Stimulated activated CD4-positive, alpha-beta T cell treated with anti-CD3 and anti-CD28 coated beads, Interleukin-15, amount 100 ng/mL, for 24 hours (primary cell): ENCODE data around the gene RCCD1.
"Not testable (repeated sequence)": the region's sequence is repeated elsewhere in the genome, so short reads cannot be mapped to it uniquely, and the experiment has no call there.

Experiments used
- DNase-seq: peaks from one replicate; pipeline ENCODE4 v3.0.0-alpha.2; 2020

The RCCD1 gene

GRCh38 chr15:90918835-90919234, 35.8 kb upstream of the RCCD1 start:
- DNase-seq = no peak

DNA sequence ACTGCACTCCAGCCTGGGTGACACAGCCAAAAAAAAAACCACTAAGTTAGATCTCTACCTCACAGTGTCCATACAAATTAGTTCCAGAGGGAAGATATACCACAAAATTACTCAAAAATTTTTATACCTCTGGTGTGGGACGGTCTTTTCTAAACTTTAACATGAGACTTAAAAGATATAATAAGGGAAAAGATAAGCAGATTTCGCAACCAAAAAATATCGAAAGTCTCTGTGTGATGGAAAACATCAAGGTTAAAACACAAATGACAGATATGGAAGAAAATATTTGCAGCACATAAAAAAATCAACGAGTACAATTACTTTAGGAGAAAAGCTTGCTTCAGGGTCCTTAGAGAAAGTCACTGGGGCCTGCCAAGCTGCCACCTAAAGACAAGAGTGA, 32.8 kb upstream of the RCCD1 start:
- no peak for DNase-seq

- peak; percentile 52 for DNase-seq
Measured at GRCh38 chr15:90922712-90923322, 31.9 kb upstream of the RCCD1 start.

- DNase-seq = peak; percentile 36
Measured at GRCh38 chr15:90924375-90924774, 30.3 kb upstream of the RCCD1 start.

- DNase-seq = not testable (repeated sequence)
Measured at GRCh38 chr15:90926766-90927165, 27.9 kb upstream of the RCCD1 start.

DNA sequence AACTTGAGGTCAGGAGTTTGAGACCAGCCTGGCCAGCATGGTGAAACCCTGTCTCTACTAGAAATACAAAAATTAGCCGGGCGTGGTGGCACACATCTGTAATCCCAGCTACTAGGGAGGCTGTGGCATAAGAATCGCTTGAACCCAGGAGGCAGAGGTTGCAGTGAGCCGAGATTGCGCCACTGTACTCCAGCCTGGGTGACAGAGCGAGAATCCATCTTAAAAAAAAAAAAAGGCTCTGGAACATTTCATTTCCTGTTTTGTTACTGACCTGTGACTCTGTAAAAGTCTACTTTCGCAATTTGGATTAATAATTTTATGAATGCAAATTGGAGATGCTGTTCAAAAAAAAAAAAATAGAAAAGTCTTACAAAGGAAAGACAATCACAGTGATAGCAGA, 26.6 kb upstream of the RCCD1 start:
- not testable (repeated sequence) for DNase-seq

DNA sequence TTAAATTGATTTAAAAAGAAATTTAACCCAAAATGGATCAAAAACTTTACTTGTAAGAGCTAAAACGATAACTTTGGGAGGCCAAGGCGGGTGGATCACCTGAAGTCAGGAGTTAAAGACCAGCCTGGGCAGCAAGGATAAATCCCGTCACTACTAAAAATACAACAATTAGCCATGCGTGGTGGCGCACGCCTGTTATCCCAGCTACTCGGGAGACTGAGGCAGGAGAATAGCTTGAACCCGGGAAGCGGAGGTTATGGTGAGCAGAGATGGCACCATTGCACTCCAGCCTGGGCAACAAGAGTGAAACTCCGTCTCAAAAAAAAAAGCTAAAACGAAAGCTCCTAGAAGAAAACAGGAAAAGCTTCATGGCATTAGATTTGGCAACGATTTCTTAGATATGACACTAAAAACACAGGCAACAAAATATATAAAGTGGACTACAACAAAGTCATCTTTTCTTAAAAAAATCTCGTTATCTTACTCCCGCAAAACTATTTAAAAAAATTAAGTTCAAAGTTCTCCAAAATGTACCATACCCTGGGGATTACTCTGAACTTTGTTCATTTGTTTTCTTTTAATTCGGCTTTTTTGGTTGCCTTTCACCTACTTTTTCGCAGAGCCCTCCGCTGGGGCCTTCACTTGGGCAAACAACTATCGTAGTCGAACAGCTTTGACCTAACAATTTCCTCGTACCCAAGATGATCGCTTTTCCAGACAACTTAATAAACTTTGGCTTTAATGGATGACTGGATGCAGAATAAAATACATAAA, 25.3 kb upstream of the RCCD1 start:
- no peak for DNase-seq

DNA sequence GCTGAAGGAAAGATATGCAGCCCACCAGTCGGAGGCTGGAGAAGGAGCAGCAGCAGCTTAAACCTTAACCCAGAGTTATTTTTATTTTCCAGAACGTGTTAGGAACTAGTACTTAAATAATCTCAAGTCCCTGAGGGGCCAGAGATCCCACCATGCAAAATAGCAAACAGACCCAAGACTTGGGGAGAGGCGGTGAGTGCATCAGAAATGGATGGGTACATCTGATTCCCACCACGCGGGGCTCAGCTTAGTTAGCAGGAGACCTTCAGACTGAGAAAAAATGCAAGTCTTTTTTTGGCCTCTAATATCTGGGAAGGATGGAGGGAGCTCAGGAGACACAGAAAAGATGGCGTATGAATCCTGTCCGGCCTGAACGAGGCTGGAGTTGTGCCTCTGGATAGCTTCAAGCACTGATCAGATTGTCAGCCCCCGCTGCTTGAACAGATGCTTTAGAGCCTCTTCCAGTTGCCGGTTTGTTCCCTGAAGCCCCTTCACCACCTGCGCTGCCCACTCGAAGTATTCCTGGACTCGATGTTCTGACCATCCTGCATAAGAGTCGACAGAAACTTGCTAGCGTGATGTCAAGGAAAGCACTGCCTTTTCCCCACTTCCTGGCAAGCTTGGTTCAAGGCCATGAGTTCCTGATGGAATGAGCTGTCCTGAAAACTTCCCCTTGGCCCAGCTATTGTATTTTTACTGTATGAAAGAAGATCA, 23.7 kb upstream of the RCCD1 start:
- peak; percentile 22 for DNase-seq

DNA sequence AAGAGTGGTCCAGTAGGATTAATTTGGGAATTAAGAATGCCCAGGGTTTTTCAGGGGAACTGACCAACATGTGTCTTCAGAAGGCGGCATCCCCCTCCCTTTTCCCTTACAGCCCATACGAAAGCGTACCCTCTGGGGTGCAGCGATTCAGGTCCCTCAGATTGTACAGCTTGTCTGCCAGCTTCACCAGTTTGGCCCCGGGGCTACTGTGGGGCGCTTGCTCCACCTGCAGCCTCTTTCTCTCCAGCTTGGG, 23.2 kb upstream of the RCCD1 start:
- no peak for DNase-seq

GRCh38 chr15:90931828-90932659, 22.6 kb upstream of the RCCD1 start, which contains the start of gene HDDC3:
Gene HDDC3, minus strand, starts transcription at chr15:90932549. Its CDS starts 9 bp downstream, at chr15:90932540.
- DNase-seq = peak; percentile 95

DNA sequence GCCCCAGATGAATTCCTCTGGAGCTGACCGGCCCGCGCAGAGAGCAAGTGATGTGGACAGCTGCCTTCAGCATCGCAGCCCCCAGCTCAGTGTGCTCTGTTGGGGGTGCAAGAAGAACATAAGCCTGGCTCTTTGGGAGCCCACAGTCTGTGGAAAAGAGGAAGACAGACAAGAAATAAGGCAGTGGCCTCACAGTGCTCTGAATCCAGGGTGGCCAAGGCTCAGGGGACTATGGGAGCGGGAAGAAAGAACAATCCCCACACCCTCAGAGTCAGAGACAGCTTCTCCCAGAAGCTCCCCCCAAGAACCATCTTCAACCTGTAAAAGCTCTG, 22.1 kb upstream of the RCCD1 start:
- DNase-seq = no peak

GRCh38 chr15:90933301-90933700, 21.4 kb upstream of the RCCD1 start:
- DNase-seq = no peak

GRCh38 chr15:90934256-90934948, 20.3 kb upstream of the RCCD1 start:
- DNase-seq = peak; percentile 94

DNA sequence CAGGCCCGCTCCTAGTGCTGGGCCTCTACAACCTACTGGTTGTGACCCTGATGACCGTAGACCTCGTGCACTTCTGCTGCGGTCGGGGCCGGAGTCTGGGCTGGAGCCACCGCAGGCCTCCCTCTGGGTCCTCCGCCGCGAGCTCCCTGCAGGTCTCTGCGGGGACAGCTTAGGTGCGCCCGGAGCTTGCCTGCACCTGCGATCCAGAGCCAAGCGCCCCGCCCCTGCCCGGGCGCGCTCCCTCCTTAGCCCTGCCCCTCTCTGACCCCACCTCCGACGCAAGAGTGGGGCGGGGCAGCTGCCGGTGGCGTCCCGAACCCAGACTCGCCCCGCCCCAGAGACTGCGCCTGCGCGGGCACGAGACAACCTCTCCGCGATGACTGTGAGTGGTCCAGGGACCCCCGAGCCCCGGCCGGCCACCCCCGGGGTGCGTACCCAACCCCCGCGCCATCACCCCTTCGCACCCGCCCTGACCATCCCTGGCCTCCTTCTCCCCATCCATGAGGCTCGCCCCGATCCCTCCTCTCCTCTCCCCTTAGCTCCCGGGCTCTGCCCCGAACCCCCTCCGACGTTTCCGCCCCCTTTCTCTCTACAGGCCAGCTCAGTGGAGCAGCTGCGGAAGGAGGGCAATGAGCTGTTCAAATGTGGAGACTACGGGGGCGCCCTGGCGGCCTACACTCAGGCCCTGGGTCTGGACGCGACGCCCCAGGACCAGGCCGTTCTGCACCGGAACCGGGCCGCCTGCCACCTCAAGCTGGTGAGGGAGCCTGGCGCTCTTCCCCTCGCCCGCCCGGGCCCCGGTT, 19.5 kb upstream of the RCCD1 start, which contains the start of gene UNC45A:
TSS of gene UNC45A (plus strand) at position 337 of the 803 bp plus-strand sequence. CDS start at position 377, 40 bp downstream.
- peak; percentile 98 for DNase-seq

GRCh38 chr15:90936823-90937222, 17.9 kb upstream of the RCCD1 start:
- DNase-seq = no peak

GRCh38 chr15:90938261-90938660, 16.4 kb upstream of the RCCD1 start:
- DNase-seq = no peak

- DNase-seq = no peak
Measured at GRCh38 chr15:90939756-90940155, 14.9 kb upstream of the RCCD1 start.

DNA sequence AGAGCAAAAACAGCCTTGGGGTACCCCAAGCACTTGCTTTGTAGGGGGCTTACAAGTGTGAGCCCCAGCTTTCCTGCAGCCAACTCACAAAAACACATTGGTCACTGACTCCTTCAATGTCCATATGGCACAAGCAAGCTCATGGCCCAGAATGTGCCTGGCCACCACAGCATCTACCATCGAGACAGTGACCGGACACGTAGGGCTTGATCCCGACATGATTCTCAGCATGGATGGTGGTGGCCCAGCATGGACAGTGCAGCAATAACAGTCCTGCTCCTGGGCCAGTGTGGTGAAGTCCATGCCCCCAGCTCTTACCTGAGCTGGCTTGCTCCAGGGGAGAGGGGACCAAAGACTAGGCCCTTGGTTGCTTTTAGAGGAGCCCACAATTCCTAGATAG, 13.6 kb upstream of the RCCD1 start:
- DNase-seq = no peak

DNA sequence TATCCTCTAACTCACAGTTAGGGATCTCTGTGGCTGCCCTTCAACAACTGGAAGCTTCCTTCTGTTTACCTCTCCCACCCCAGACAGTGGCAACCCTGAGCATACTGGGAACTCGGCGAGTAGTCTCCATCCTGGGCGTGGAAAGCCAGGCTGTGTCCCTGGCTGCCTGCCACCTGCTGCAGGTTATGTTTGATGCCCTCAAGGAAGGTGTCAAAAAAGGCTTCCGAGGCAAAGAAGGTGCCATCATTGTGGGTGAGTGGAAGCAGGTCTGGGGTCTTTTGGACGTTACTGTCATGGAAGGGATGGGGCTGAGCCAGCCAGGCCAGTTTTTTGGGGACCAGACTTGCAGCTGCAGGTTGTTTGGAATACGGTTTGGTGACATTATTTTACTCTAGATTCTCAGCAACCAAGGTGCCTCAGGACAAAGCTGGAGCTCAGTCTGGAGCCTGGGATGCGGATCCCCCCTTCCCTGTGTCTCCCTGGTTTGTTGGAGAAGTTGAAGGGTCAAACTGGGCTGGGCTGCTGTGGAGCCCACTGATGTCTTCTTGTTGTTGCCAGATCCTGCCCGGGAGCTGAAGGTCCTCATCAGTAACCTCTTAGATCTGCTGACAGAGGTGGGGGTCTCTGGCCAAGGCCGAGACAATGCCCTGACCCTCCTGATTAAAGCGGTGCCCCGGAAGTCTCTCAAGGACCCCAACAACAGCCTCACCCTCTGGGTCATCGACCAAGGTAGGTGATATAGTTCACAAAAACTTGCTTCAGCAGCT, 12.1 kb upstream of the RCCD1 start:
- DNase-seq = no peak

- DNase-seq = no peak
Measured at GRCh38 chr15:90945091-90945490, 9.6 kb upstream of the RCCD1 start.

- DNase-seq = no peak
Measured at GRCh38 chr15:90946538-90946937, 8.1 kb upstream of the RCCD1 start.
